Activated T-cell treated with anti-CD3 and anti-CD28 coated beads for 24 hours (primary cell): Measurements from ENCODE around the gene MID1.

ENCODE experiments used
- DNase-seq: peaks from one replicate; pipeline ENCODE4 v3.0.0-alpha.2; 2020; ENCODE audit warnings: low read depth

Gene MID1, protein sequence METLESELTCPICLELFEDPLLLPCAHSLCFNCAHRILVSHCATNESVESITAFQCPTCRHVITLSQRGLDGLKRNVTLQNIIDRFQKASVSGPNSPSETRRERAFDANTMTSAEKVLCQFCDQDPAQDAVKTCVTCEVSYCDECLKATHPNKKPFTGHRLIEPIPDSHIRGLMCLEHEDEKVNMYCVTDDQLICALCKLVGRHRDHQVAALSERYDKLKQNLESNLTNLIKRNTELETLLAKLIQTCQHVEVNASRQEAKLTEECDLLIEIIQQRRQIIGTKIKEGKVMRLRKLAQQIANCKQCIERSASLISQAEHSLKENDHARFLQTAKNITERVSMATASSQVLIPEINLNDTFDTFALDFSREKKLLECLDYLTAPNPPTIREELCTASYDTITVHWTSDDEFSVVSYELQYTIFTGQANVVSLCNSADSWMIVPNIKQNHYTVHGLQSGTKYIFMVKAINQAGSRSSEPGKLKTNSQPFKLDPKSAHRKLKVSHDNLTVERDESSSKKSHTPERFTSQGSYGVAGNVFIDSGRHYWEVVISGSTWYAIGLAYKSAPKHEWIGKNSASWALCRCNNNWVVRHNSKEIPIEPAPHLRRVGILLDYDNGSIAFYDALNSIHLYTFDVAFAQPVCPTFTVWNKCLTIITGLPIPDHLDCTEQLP

GRCh38 chrX:10620121-10620699 lies at the start of gene MID1:
MID1 (minus strand) TSS chrX:10620585; CDS start chrX:10567547, 53,038 bp downstream.
- no peak for DNase-seq

DNA sequence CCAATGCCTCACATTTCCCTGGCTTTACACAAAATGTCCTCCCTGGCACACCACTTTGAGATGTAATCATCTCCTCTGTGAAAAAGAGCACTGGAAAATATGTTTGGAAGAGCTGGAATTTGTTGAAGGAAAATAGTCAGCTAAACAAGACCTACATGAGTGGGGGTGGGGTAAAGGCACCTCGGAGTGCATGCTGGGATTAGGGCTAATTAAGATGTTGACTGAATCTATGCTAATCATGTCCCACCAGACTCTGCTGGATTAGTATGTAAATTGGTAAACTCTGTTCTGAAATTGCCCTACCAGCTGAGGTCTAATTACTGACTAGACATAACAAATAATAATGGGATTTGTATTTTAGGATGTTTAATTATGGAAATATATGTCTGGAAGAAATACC lies 46.8 kb upstream of the MID1 start:
- no peak for DNase-seq

DNA sequence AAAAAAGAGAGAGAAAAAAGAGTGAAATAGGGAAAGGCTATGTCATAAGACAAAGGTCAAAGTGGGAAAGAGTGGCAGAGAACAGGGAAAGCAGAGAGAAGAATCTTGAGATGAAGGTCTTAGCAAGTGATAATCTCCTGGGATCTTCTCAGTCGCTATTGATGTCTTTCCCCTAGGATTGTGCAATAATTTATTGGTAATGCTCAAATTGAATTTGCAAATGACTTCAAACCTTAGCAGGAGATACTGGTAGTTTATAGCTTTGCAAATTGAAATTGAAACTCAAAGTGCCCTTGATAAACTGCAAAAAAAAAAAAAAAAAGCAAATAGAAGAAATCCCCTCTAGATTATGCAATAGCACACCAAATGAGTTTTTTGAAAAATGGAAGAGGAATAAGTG lies 45.7 kb upstream of the MID1 start:
- DNase-seq = no peak

DNA sequence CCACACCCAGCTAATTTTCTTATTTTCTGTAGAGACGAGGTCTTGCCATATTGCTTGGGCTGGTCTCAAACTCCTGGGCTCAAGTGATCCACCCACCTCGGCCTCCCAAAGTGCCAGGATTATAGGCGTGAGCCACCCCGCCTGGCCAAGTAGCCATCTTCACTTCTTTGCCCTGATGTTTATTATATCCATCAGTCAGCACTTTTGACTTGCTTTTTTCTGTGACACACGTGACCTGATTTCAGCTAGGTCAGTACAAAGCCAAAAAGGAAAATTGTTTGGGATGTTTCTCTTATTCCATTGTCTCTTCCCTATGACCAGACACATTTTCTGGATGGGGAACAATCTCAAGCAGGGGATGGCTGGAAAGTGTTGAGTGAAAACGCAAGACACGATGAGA lies 45.3 kb upstream of the MID1 start:
- no peak for DNase-seq

DNA sequence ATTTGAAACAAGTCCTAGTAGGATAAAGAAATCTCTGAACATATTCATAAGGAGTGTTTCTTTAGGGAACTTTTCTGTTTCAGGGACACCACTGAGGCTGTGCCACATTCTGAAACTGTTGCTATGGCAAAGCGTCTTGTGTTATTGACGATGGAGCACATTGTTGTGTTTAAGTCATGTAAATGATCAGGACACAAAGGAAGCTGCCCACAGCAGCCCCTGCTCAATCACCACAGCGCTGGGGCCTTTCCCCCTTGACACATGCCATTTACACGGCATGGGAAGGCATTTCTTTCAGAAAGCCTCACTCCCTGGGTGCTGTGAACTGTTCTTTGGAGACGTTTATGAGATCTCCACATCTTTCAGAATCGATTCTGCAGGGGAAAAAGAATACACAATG lies 39.8 kb upstream of the MID1 start:
- no peak for DNase-seq

DNA sequence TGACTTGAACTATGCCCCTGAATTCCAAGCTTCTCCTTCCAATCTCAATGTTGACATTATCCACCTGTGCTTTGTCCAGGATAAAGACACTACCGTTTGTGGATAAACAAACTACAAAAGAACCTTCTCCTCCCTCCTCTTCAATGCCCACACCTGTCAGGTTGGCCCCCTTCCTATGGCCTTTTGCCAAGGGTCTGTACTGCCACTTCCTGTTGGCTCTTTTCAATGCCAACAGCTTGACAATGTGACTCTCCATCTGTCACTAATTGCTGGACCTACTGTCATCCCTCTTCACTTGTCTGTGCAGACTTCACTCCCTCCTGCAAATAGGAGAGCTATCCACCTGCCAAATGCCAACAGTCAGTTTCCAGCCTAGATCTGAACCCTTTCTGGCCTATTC lies 35.8 kb upstream of the MID1 start:
- DNase-seq = no peak

DNA sequence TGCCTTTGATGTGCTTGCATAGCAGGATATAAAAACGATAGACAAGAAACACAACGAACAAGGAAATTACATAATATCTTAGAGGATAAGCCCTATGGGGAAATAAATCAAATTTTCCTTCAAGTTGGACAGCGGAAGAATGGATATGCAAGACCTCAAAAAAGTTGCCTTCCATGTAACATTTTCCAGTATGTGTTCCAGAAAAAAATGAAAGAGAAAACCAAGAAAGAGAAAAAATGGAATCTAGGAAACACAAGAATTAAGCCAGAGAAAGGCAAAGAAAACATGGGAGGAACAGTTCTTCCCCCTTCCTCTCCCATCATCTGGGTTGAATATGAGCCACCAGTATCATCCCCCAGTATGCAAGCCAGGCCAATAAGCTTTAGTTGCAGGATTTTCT lies 34.6 kb upstream of the MID1 start:
- no peak for DNase-seq

- no peak for DNase-seq
These were observed 32.9 kb upstream of the MID1 start for GRCh38 chrX:10653302-10653701.

DNA sequence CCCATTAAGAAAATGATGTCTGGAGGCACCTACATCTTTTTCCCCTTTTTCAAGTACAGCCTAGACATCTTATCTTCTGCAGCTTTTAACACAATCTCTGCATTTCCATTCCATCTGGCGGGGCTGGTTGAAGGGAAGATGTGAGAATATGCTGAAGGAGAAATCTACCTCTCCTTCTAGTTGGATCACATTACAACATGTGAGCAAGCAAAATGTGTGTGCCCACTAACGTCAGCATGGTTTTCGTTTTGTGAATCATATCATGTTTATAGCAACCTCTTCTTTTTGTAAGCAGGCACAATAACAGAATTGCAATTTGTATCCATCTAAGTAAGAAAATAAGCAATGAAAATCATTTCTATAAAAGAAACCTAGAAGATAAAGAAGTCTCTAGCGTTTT lies 28.9 kb upstream of the MID1 start:
- no peak for DNase-seq

DNA sequence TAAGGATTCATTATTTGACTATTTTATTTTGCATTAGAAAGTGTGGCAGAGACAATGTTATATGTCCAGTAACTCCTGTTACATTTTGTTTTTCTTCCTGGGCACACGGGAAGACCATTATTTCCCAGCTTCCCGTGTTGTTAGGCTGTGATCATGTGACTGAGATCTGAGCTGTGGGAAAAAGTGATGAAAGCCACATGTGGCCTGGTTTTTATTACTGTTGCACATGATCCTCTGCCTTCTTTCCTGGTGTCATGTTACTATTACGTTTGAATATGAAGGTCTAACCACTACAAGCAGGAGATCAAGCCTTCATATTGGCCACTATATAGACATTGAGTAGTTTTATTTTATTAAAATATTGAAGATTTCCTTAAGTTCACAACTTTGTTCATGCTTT lies 28.2 kb upstream of the MID1 start:
- DNase-seq = no peak

GRCh38 chrX:10636851-10637250 lies 16.5 kb upstream of the MID1 start:
- DNase-seq = no peak

DNA sequence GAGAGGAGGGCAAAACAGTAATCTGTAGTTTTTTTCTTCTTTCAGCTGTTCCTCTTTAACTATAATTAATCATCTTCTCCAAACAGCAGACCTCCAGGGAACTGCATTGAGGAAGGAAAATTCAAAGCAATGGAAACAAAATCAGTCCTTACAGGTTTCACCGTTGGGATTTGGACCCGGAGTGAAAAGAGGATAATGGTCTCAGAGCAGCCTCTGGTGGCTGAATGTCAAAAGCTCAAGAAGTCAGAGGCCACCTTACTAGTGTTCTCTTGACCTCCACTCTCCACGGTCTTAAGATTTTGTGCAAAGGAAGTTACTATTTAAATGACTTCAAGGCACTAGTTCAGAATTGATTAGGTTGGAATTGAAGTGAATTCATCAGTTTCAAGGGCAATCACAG lies 16.0 kb upstream of the MID1 start:
- DNase-seq = no peak

GRCh38 chrX:10634392-10635161 lies 14.2 kb upstream of the MID1 start:
- no peak for DNase-seq

- DNase-seq = no peak
These were observed 13.3 kb upstream of the MID1 start for GRCh38 chrX:10633722-10634121.

GRCh38 chrX:10631416-10632145 lies 11.2 kb upstream of the MID1 start:
- no peak for DNase-seq

DNA sequence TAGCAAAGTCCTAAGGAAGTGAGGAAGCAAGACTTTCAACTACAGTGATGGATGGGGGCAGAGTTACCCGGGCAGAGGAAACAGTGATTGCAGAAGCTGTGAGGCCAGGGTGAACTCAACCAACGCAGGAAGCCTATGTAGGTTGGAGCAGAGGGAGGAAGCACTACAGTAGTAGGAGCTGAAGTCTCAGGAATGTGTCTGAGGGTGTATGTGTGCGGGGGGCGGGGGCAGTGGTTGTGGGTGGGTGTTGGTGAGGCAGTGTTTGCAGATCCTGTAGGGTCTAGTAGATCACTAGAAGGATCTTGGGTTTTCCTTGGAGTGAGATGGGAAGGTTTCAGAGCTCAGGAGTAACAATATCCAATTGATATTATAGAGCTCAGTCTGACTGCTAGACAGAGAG lies 9.9 kb upstream of the MID1 start:
- no peak for DNase-seq

- no peak for DNase-seq
These were observed 9.5 kb upstream of the MID1 start for GRCh38 chrX:10629905-10630304.

DNA sequence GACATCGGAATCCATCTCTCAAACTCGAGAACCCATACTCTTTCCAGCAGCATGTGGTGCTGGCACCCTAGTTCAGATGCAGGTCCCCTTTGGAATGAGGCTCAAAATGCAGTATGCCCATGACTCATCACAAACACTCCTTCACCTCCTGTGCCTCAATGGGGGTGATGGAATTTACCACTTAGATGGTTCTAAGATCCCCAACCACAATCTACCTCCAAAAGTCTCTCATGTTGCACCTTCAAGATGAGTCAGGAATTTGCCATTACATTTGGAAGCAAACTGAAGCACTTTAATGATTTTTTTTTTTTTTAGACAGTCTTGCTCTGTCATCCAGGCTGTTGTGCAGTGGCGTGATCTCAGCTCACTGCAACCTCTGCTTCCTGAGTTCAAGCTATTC lies 8.5 kb upstream of the MID1 start:
- no peak for DNase-seq

DNA sequence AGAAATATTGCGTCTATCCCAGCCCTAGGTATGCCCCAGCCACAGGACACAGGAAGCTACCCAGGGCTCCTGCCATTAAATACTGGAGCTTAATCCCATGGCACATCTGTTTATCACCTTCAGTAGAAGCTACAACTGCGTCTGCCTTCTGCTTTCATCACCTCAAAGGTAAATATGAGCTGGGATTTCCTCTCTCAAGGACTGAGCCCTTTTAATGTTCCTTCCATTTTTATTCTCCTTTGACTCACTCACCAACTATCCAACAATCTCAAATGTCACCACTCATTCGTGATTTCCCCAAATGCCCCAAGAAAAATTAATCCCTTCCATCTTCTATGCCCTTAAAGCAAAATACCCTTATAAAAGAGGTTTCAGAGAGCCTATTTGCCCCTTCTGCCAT lies 1.8 kb upstream of the MID1 start:
- no peak for DNase-seq

DNA sequence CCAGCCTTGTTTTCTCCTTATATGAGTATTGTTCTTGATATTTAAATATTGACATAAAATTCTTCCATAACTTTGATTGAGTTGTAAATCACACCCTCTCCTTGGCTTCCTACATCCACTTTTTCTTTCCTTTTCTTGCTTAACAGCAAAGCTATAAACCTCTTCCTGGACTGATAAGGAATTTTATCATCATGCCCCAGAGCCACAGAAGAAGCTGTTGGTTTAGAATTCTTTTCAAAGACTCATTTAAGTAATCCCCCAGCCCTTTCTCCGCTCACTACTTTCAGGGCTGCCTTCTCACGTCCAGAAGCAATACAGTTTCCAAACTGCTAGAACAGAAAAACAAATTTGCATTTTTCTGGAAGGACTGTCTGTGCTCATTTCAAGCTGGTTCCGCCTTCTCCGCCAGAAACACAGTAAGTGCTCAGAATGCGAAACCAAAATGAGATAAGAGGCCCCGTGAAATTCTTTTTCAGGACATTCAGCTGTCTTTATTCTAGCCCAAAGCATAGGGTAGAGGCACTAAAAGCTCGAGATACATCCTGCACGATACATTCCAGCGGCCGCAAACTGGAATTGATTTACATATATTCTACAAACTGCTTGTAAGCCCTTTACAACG lies 849 bp downstream of the MID1 start:
- no peak for DNase-seq

DNA sequence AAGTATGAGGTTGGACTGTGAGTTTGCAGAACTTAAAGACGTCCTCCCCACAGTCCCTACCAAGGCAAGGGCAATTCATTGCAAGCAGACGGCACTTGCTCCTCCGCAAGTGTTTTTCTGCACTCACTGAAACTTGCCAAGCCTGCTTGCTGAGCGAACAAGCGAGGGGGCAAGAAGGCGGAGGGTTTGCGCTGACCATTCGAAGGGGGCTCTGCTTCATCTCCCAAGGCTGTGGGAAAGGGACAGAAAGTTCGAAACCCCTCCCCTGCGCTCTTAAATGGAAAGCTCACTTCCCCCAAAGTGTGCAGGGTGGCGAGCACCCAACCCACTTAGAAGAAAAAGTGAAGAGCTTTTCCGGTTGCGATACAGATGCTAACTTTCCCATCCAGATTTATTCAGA lies 1.4 kb downstream of the MID1 start:
- no peak for DNase-seq

DNA sequence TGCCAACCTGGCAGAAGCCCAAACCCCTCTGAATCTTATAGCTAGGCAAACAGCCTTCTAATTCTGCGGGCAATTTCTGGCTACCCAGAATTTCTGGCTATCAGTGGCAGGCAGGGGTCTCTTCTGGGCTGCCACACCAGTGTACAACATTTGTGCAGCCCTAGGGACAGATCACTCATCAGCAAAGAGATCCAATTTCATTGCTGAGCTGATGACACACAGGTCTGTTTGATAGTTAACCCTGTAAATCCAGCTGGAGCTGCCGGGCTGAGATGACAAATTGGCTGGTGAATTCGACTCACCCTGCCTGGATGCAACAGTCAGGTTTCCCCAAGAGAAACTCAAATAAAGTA lies 2.4 kb downstream of the MID1 start:
- DNase-seq = no peak
